Thymus (tissue), 11 donors: ENCODE results near the gene C4BPA. TPM values are rescaled to one million over a fixed set of nuclear protein-coding genes. Genes with fewer than 3 reads are reported as not detected.

Experiments
- DNase-seq, 9 donors: peaks; one replicate each; pipeline ENCODE4 v3.0.0-alpha.2; 2013; ENCODE audit warnings: low spot score in 9 of 9, low read depth in 6 of 9, missing footprints in 1 of 9
- H3K27ac ChIP-seq, 2 donors: one replicate each; pipeline ENCODE4 v1.5.1; 2013; ENCODE audit warnings: control low read depth in 1 of 2, low read depth in 1 of 2, low read length in 1 of 2, mild to moderate bottlenecking in 1 of 2, moderate library complexity in 1 of 2
- H3K27me3 ChIP-seq, 2 donors: one replicate each; pipeline ENCODE4 v1.5.1; 2013; ENCODE audit warnings: low read length in 1 of 2; ENCODE audit not compliant: control insufficient read depth in 2 of 2, insufficient read depth in 1 of 2
- H3K36me3 ChIP-seq, 2 donors: one replicate each; pipeline ENCODE4 v1.5.1; 2013; ENCODE audit warnings: low read length in 1 of 2, mild to moderate bottlenecking in 1 of 2, moderate library complexity in 1 of 2; ENCODE audit not compliant: control insufficient read depth in 2 of 2, insufficient read depth in 2 of 2
- H3K4me1 ChIP-seq, 2 donors: one replicate each; pipeline ENCODE4 v1.5.1; 2013; ENCODE audit warnings: low read length in 2 of 2; ENCODE audit not compliant: control insufficient read depth in 2 of 2, insufficient read depth in 2 of 2
- H3K4me3 ChIP-seq, 2 donors: one replicate each; pipeline ENCODE4 v1.5.1; 2013; ENCODE audit warnings: low read length in 2 of 2, control low read depth in 1 of 2, mild to moderate bottlenecking in 1 of 2
- H3K9me3 ChIP-seq, 2 donors: one replicate each; pipeline ENCODE4 v1.5.1; 2013; ENCODE audit warnings: low read length in 1 of 2, mild to moderate bottlenecking in 1 of 2; ENCODE audit not compliant: control insufficient read depth in 2 of 2, insufficient read depth in 1 of 2
- WGBS: extraction: QIAGEN DNeasy Blood & Tissue Kit; methylation state at CpG from one replicate; pipeline ENCODE4 v1.1.7; 2013; 5-methylcytosine and 5-hydroxymethylcytosine counted together
- polyA plus RNA-seq: library from polyadenylated mRNA; stranded (reverse); fragments of 200-250 nt; gene quantifications from one replicate; pipeline ENCODE4 v1.2.3, GENCODE V29; 2013
- total RNA-seq: library from RNA; stranded (reverse); fragments of 120-200 nt; gene quantifications from one replicate; pipeline ENCODE4 v1.2.4, GENCODE V29; 2013
- donor health status: healthy.

The C4BPA gene
- total and polyA plus RNA-seq, 2 donors: 0.09 to 0.32 TPM

GRCh38 chr1:207179036-207179435 lies 75.0 kb downstream of the C4BPA start:
- no peaks in the 10 kb centered on the region for H3K4me1 ChIP-seq
- H3K9me3 ChIP-seq: no peaks in the 10 kb centered on the region
- H3K27ac ChIP-seq: no peak overlapping the region
- no peak for DNase-seq
- no peaks in the 10 kb centered on the region for H3K36me3 ChIP-seq
- H3K4me3 ChIP-seq: no peak overlapping the region
- H3K27me3 ChIP-seq: no peaks in the 10 kb centered on the region
- WGBS: 93% methylated on average over 2 of the region's 2 CpGs

GRCh38 chr1:207181847-207182246 lies 77.8 kb downstream of the C4BPA start:
- H3K4me1 ChIP-seq: no peaks in the 10 kb centered on the region
- H3K27me3 ChIP-seq: no peaks in the 10 kb centered on the region
- H3K27ac ChIP-seq: no peak overlapping the region
- DNase-seq: no peak
- H3K9me3 ChIP-seq: no peaks in the 10 kb centered on the region
- H3K4me3 ChIP-seq: no peak overlapping the region
- H3K36me3 ChIP-seq: no peaks in the 10 kb centered on the region

GRCh38 chr1:207186503-207186902 lies 82.5 kb downstream of the C4BPA start:
- H3K4me3 ChIP-seq: no peak overlapping the region
- DNase-seq: no peak
- H3K9me3 ChIP-seq: no peaks in the 10 kb centered on the region
- H3K36me3 ChIP-seq: no peaks in the 10 kb centered on the region
- H3K27ac ChIP-seq: no peak overlapping the region
- no peaks in the 10 kb centered on the region for H3K27me3 ChIP-seq
- H3K4me1 ChIP-seq: no peaks in the 10 kb centered on the region
- WGBS: 100% methylated on average over 1 of the region's 1 CpG

GRCh38 chr1:207188901-207189300 lies 84.9 kb downstream of the C4BPA start:
- H3K4me3 ChIP-seq: no peak overlapping the region
- no peak for DNase-seq
- H3K4me1 ChIP-seq: no peaks in the 10 kb centered on the region
- 95% methylated on average over 1 of the region's 1 CpG for WGBS
- no peak overlapping the region for H3K27ac ChIP-seq
- H3K9me3 ChIP-seq: no peaks in the 10 kb centered on the region
- H3K27me3 ChIP-seq: no peaks in the 10 kb centered on the region
- H3K36me3 ChIP-seq: no peaks in the 10 kb centered on the region

- no peak overlapping the region for H3K27ac ChIP-seq
- no peaks in the 10 kb centered on the region for H3K27me3 ChIP-seq
- no peaks in the 10 kb centered on the region for H3K4me1 ChIP-seq
- H3K9me3 ChIP-seq: no peaks in the 10 kb centered on the region
- DNase-seq: no peak
- H3K36me3 ChIP-seq: no peaks in the 10 kb centered on the region
- no peak overlapping the region for H3K4me3 ChIP-seq
Observed at GRCh38 chr1:207191061-207191460, 87.0 kb downstream of the C4BPA start.

GRCh38 chr1:207191776-207192175 lies 87.7 kb downstream of the C4BPA start:
- Histone ChIP-seq H3K4me3 (no peak overlapping the region), H3K27me3 (no peaks in the 10 kb centered on the region), H3K9me3 (no peaks in the 10 kb centered on the region), H3K36me3 (no peaks in the 10 kb centered on the region), H3K4me1 (no peaks in the 10 kb centered on the region), H3K27ac (no peak overlapping the region)
- DNase-seq: no peak
- WGBS: 93% methylated on average over 3 of the region's 3 CpGs

- WGBS: 97% methylated on average over 1 of the region's 1 CpG
- no peak for DNase-seq
- Histone ChIP-seq H3K9me3 (no peaks in the 10 kb centered on the region), H3K4me1 (no peaks in the 10 kb centered on the region), H3K4me3 (no peak overlapping the region), H3K27ac (no peak overlapping the region), H3K27me3 (no peaks in the 10 kb centered on the region), H3K36me3 (no peaks in the 10 kb centered on the region)
Observed at GRCh38 chr1:207194197-207194596, 90.2 kb downstream of the C4BPA start.

Other genes starting within 250 kb of the C4BPA start
- 0.05 TPM for gene IL20, start 238.6 kb upstream of the C4BPA start, total RNA-seq
- gene IL20, start 238.6 kb upstream of the C4BPA start, polyA plus RNA-seq: 0.66 TPM
- 0.09 TPM for gene IL24, start 206.8 kb upstream of the C4BPA start, total RNA-seq
- 0.50 TPM for gene IL24, start 206.8 kb upstream of the C4BPA start, polyA plus RNA-seq
- 38.9 TPM for gene FCMR, start 182.3 kb upstream of the C4BPA start, total RNA-seq
- 59.0 TPM for gene FCMR, start 182.3 kb upstream of the C4BPA start, polyA plus RNA-seq
- gene PIGR, start 157.8 kb upstream of the C4BPA start, total RNA-seq: 0.24 TPM
- 1.1 TPM for gene PIGR, start 157.8 kb upstream of the C4BPA start, polyA plus RNA-seq
- 0.19 TPM for gene FCAMR, start 133.8 kb upstream of the C4BPA start, total RNA-seq
- gene FCAMR, start 133.8 kb upstream of the C4BPA start, polyA plus RNA-seq: 0.43 TPM
- 0.05 TPM for gene C1orf116, start 71.5 kb upstream of the C4BPA start, total RNA-seq
- gene C1orf116, start 71.5 kb upstream of the C4BPA start, polyA plus RNA-seq: 0.98 TPM
- gene YOD1, start 53.0 kb upstream of the C4BPA start, total RNA-seq: 11.5 TPM
- gene YOD1, start 53.0 kb upstream of the C4BPA start, polyA plus RNA-seq: 10.5 TPM
- gene PFKFB2, start 51.0 kb upstream of the C4BPA start, total RNA-seq: 6.7 TPM
- gene PFKFB2, start 51.0 kb upstream of the C4BPA start, polyA plus RNA-seq: 31.0 TPM
- 0.71 TPM for gene C4BPB, start 15.4 kb upstream of the C4BPA start, total RNA-seq
- 1.1 TPM for gene C4BPB, start 15.4 kb upstream of the C4BPA start, polyA plus RNA-seq
- gene CD55, start 217.4 kb downstream of the C4BPA start, total RNA-seq: 11.9 TPM
- 47.3 TPM for gene CD55, start 217.4 kb downstream of the C4BPA start, polyA plus RNA-seq